ENCODE results near the gene CACNB4. TPM values are rescaled to one million over a fixed set of nuclear protein-coding genes. Genes with fewer than 3 reads are reported as not detected.

The CACNB4 gene
- total RNA-seq, 2 donors from 2014 or later, result 0.93 to 0.95 TPM

- no peak for TF ChIP-seq CTCF (conservative IDR thresholded peaks at IDR 0.05)
Observed at GRCh38 chr2:152075461-152076050, 23.3 kb downstream of the CACNB4 start.

GRCh38 chr2:152072011-152072410, 26.8 kb downstream of the CACNB4 start:
- Histone ChIP-seq H3K4me1 (ENCODE audit: control insufficient read depth, insufficient read depth, low read length) (no peaks in the 10 kb centered on the region), H3K27ac (ENCODE audit: low read depth, low read length) (no peak overlapping the region), H3K9me3 (ENCODE audit: control insufficient read depth, low read length) (no peaks in the 10 kb centered on the region), H3K27me3 (ENCODE audit: control insufficient read depth, insufficient read depth, low read length, poor library complexity, severe bottlenecking) (no peaks in the 10 kb centered on the region), H3K9ac (ENCODE audit: extremely low read depth, low read length, poor library complexity, severe bottlenecking) (no peak overlapping the region), H3K4me3 (ENCODE audit: low read length) (no peak overlapping the region), H3K36me3 (ENCODE audit: control insufficient read depth, insufficient read depth, low read length) (no peaks in the 10 kb centered on the region)
- Mint-ChIP-seq H3K27me3 (ENCODE audit: insufficient read depth) (no peaks in the 10 kb centered on the region), H3K27ac (no peak overlapping the region), H3K4me1 (peaks cover 1% of the 10 kb centered on the region), H3K36me3 (ENCODE audit: low read depth) (no peaks in the 10 kb centered on the region), H3K9me3 (peaks cover 2% of the 10 kb centered on the region), H3K4me3 (no peak overlapping the region)
- DNase-seq, result no peak
- WGBS, 2 experiments (ENCODE audit: insufficient coverage in 1 of 2, insufficient read length in 1 of 2), result 97% methylated on average over 2 of the region's 2 CpGs; no CpG with 5 or more reads in 1 of the 2 experiments
- TF ChIP-seq CTCF (conservative IDR thresholded peaks at IDR 0.05), result no peak

More at GRCh38 chr2:152075461-152076050, 23.3 kb downstream of the CACNB4 start:
- Histone ChIP-seq H3K27me3 (ENCODE audit: control insufficient read depth, insufficient read depth, low read length, poor library complexity, severe bottlenecking) (no peaks in the 10 kb centered on the region), H3K36me3 (ENCODE audit: control insufficient read depth, insufficient read depth, low read length) (no peaks in the 10 kb centered on the region), H3K4me3 (ENCODE audit: low read length) (no peak overlapping the region), H3K4me1 (ENCODE audit: control insufficient read depth, insufficient read depth, low read length) (no peaks in the 10 kb centered on the region), H3K9ac (ENCODE audit: extremely low read depth, low read length, poor library complexity, severe bottlenecking) (no peak overlapping the region), H3K9me3 (ENCODE audit: control insufficient read depth, low read length) (no peaks in the 10 kb centered on the region), H3K27ac (ENCODE audit: low read depth, low read length) (no peak overlapping the region)
- 86% methylated on average over 1 to 4 of the region's 4 CpGs for WGBS, 2 experiments (ENCODE audit: insufficient coverage in 1 of 2, insufficient read length in 1 of 2)
- H3K36me3 Mint-ChIP-seq (ENCODE audit: low read depth), result no peaks in the 10 kb centered on the region
- no peak overlapping the region for H3K27ac Mint-ChIP-seq
- no peaks in the 10 kb centered on the region for H3K9me3 Mint-ChIP-seq
- H3K27me3 Mint-ChIP-seq (ENCODE audit: insufficient read depth), result no peaks in the 10 kb centered on the region
- peaks cover 1% of the 10 kb centered on the region for H3K4me1 Mint-ChIP-seq
- no peak for DNase-seq
- no peak overlapping the region for H3K4me3 Mint-ChIP-seq

GRCh38 chr2:152071518-152071917, 27.3 kb downstream of the CACNB4 start:
- WGBS, 2 experiments (ENCODE audit: insufficient coverage in 1 of 2, insufficient read length in 1 of 2), result 100% methylated on average over 1 of the region's 1 CpG
- H3K27ac Mint-ChIP-seq, result no peak overlapping the region

More at GRCh38 chr2:152071518-152071917, 27.3 kb downstream of the CACNB4 start:
- Mint-ChIP-seq H3K36me3 (ENCODE audit: low read depth) (no peaks in the 10 kb centered on the region), H3K9me3 (peaks cover 2% of the 10 kb centered on the region), H3K27me3 (ENCODE audit: insufficient read depth) (no peaks in the 10 kb centered on the region), H3K4me1 (peaks cover 1% of the 10 kb centered on the region), H3K4me3 (no peak overlapping the region)
- no peak overlapping the region for H3K27ac ChIP-seq (ENCODE audit: low read depth, low read length)
- H3K36me3 ChIP-seq (ENCODE audit: control insufficient read depth, insufficient read depth, low read length), result no peaks in the 10 kb centered on the region
- DNase-seq, result no peak
- no peaks in the 10 kb centered on the region for H3K4me1 ChIP-seq (ENCODE audit: control insufficient read depth, insufficient read depth, low read length)
- no peak for TF ChIP-seq CTCF (conservative IDR thresholded peaks at IDR 0.05)
- H3K27me3 ChIP-seq (ENCODE audit: control insufficient read depth, insufficient read depth, low read length, poor library complexity, severe bottlenecking), result no peaks in the 10 kb centered on the region
- H3K9me3 ChIP-seq (ENCODE audit: control insufficient read depth, low read length), result no peaks in the 10 kb centered on the region
- no peak overlapping the region for H3K4me3 ChIP-seq (ENCODE audit: low read length)
- no peak overlapping the region for H3K9ac ChIP-seq (ENCODE audit: extremely low read depth, low read length, poor library complexity, severe bottlenecking)

Measured in endodermal cell (in vitro differentiated cells).